ENCODE results near the gene NABP1. TPM values are rescaled to one million over a fixed set of nuclear protein-coding genes. Genes with fewer than 3 reads are reported as not detected.
A peak's percentile ranks its signal among the peaks of the same experiment; 100 is the strongest.

Gene NABP1, protein sequence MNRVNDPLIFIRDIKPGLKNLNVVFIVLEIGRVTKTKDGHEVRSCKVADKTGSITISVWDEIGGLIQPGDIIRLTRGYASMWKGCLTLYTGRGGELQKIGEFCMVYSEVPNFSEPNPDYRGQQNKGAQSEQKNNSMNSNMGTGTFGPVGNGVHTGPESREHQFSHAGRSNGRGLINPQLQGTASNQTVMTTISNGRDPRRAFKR
- polyA plus RNA-seq (2013, experiment 1 of 2) = 0.91 TPM
- polyA plus RNA-seq (2013, experiment 2 of 2) = 1.2 TPM

DNA sequence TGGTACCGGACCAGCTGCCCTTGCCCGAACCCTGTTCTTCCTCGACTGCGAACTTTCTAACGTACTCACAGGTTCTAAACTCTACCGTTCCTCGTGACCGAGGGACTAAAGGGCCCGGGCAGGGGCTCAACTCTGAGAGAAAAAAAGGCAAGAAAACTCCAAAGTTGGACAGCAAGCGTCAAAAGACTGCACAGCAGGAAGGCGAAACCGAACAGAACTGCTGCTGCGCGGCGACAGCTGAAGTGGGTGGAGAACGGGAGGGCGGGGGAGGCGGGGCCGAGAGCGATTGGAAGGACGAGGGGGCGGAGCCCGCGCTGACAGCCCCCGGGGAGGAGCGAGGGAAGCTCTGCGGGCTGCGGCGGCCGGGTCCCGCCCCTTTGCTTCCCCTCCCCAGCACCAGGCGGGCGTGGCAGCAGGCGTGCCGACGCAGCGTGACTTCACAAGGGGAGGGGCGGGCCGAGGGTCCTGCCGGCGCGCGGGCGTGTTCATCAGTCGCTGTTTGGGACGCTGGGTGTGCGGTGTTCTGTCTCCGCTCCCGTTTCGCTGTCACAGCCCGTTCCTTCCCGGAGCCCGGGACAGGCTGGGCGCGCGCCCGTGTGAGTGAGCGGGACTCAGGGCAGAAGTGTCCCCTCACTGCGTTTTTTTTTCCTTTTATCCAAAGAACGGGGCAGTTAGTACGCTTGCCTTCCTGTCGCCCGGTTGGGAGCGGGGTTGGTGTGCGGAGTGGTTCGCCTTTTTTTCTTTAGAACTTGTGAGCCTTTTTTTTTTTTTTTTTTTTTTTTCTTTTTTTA is at the start of gene NABP1:
NABP1 (plus strand) TSS at position 491 of the 791 bp plus-strand sequence. CDS start 479 bp downstream, outside the sequence.
- H2AFZ ChIP-seq (ENCODE audit: low read length) = peak within 1 kb of the TSS; percentile 93
- H2BK5ac ChIP-seq (ENCODE audit: low read length) = no peak within 1 kb of the TSS
- WGBS, 2 donors (ENCODE audit: extremely low coverage in 2 of 2, insufficient read length in 2 of 2, insufficient replicate concordance in 1 of 2) = no CpG with 5 or more reads among the region's 66 CpGs
- H3K4me2 ChIP-seq (ENCODE audit: insufficient read depth, low read length, poor library complexity, severe bottlenecking) = peak within 1 kb of the TSS; percentile 93
- H3K4me1 ChIP-seq (ENCODE audit: control insufficient read depth in 2 of 2, insufficient read depth in 1 of 2, low read depth in 1 of 2, low read length in 2 of 2) = peaks cover 0 to 2% of the 10 kb centered on the region in 2 donors
- H4K8ac ChIP-seq (ENCODE audit: low read depth, low read length) = no peak within 1 kb of the TSS
- no peak within 1 kb of the TSS for H3K4ac ChIP-seq (ENCODE audit: low read length)
- H3K9ac ChIP-seq (ENCODE audit: low read depth, low read length, poor library complexity) = peak within 1 kb of the TSS; percentile 56
- no peaks in the 10 kb centered on the region for H3K9me3 ChIP-seq (replicated peaks in 1 of 2; ENCODE audit: control insufficient read depth in 2 of 2, insufficient read depth in 1 of 2, low read depth in 1 of 2, low read length in 2 of 2)
- peak; percentile 93 for DNase-seq (ENCODE audit: low spot score)
- H3K79me1 ChIP-seq (ENCODE audit: low read depth, low read length) = no peaks in the 10 kb centered on the region
- H3K36me3 ChIP-seq (replicated peaks in 1 of 2; ENCODE audit: control insufficient read depth in 2 of 2, insufficient read depth in 2 of 2, low read length in 2 of 2) = no peaks in the 10 kb centered on the region
- H3K27me3 ChIP-seq (ENCODE audit: control insufficient read depth in 3 of 3, insufficient read depth in 3 of 3, low read depth in 1 of 3, low read length in 3 of 3) = peaks cover 0 to 4% (median 2%) of the 10 kb centered on the region in 3 experiments
- H3K4me3 ChIP-seq (ENCODE audit: low read length in 2 of 2) = peak within 1 kb of the TSS; percentile 81 to 86
- H3K23ac ChIP-seq (ENCODE audit: low read depth, low read length, poor library complexity) = peak within 1 kb of the TSS; percentile 66
- no peak within 1 kb of the TSS for H2AK5ac ChIP-seq (ENCODE audit: low read depth, low read length)
- H3K27ac ChIP-seq (replicated peaks; ENCODE audit: low read length) = peak within 1 kb of the TSS; percentile 64
- H3K14ac ChIP-seq (ENCODE audit: low read length) = no peak within 1 kb of the TSS
- H2BK15ac ChIP-seq (ENCODE audit: low read length) = no peak within 1 kb of the TSS
- H2BK120ac ChIP-seq (ENCODE audit: low read depth, low read length) = no peak within 1 kb of the TSS
- no peak within 1 kb of the TSS for H4K91ac ChIP-seq (ENCODE audit: low read depth, low read length, poor library complexity)
- H2BK12ac ChIP-seq (ENCODE audit: low read length) = no peak within 1 kb of the TSS
- peak within 1 kb of the TSS; percentile 64 for H3K18ac ChIP-seq (ENCODE audit: low read length)

DNA sequence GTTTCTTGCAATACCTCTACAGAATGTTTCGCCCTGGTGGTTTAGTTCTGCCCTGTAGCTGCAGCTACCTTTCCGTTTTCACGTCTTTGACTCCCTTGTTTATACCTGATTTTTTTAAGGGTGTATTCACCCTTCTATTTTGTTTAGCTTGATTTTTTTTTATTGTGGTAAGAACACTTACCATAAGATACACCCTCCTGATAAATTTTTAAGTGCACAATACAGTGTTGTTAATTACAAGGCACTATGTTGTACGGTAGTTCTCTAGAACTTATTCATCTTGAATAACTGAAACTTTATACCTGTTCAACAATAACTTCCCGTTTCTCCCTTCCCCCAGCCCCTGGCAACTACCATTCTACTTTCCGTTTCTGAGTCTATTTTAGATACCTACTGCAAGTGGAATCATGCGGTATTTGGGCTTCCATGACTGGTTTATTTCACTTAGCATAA is 48.9 kb upstream of the NABP1 start:
- Histone ChIP-seq H3K27me3 (ENCODE audit: control insufficient read depth in 3 of 3, insufficient read depth in 3 of 3, low read depth in 1 of 3, low read length in 3 of 3) (peaks cover 0 to 2% (median 0%) of the 10 kb centered on the region in 3 experiments), H3K9ac (ENCODE audit: low read depth, low read length, poor library complexity) (no peak overlapping the region), H3K27ac (replicated peaks; ENCODE audit: low read length) (no peak overlapping the region), H3K4me2 (ENCODE audit: insufficient read depth, low read length, poor library complexity, severe bottlenecking) (no peak overlapping the region), H2AFZ (ENCODE audit: low read length) (no peak overlapping the region), H2BK15ac (ENCODE audit: low read length) (no peak overlapping the region), H2BK12ac (ENCODE audit: low read length) (no peak overlapping the region), H3K4ac (ENCODE audit: low read length) (no peak overlapping the region), H3K4me1 (ENCODE audit: control insufficient read depth in 2 of 2, insufficient read depth in 1 of 2, low read depth in 1 of 2, low read length in 2 of 2) (peaks cover 0 to 2% of the 10 kb centered on the region in 2 donors), H3K14ac (ENCODE audit: low read length) (no peak overlapping the region), H3K18ac (ENCODE audit: low read length) (no peak overlapping the region), H4K91ac (ENCODE audit: low read depth, low read length, poor library complexity) (no peak overlapping the region), H2AK5ac (ENCODE audit: low read depth, low read length) (no peak overlapping the region), H3K9me3 (replicated peaks in 1 of 2; ENCODE audit: control insufficient read depth in 2 of 2, insufficient read depth in 1 of 2, low read depth in 1 of 2, low read length in 2 of 2) (no peaks in the 10 kb centered on the region), H3K79me1 (ENCODE audit: low read depth, low read length) (no peaks in the 10 kb centered on the region), H4K8ac (ENCODE audit: low read depth, low read length) (no peak overlapping the region), H3K4me3 (ENCODE audit: low read length in 2 of 2) (no peak overlapping the region), H3K23ac (ENCODE audit: low read depth, low read length, poor library complexity) (no peak overlapping the region), H2BK5ac (ENCODE audit: low read length) (no peak overlapping the region), H2BK120ac (ENCODE audit: low read depth, low read length) (no peak overlapping the region), H3K36me3 (replicated peaks in 1 of 2; ENCODE audit: control insufficient read depth in 2 of 2, insufficient read depth in 2 of 2, low read length in 2 of 2) (no peaks in the 10 kb centered on the region)
- no CpG with 5 or more reads among the region's 7 CpGs for WGBS, 2 donors (ENCODE audit: extremely low coverage in 2 of 2, insufficient read length in 2 of 2, insufficient replicate concordance in 1 of 2)
- no peak for DNase-seq (ENCODE audit: low spot score)

DNA sequence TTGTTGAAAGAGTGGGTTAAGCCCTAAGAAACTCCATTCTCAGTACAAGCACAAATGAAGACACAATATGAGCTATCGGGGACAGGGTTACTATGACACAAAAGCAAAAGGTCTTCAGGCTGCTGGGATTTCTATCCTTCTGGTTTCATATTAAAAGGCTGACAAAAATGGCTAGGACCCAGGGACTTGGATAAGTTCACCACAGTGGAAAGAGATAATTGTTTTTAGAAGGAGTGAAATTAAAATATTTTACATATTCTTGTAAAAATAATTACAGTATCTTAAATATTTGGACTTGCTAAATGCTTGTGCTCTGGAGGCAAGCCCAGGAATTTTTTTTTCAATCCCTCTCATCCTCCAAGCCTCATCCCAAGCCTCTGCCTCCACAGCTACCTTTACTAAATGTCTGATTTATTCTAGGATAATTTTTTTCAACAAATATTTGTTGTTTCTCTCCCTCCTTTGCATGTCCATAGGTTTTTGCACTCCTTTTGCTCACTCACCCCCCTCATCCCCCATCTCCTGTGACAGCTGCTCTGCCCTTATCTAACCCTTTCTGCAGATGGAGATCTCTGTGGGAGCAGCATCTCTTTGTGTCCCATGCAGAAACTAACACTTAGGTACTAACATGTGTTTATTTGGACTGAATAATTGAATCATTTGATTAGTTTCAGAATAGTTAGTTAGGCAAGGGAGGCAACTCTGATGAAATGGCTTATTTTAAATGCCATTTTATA is 47.8 kb upstream of the NABP1 start:
- Histone ChIP-seq H3K4me2 (ENCODE audit: insufficient read depth, low read length, poor library complexity, severe bottlenecking) (no peak overlapping the region), H2AK5ac (ENCODE audit: low read depth, low read length) (no peak overlapping the region)
- no CpG with 5 or more reads among the region's 1 CpG for WGBS, 2 donors (ENCODE audit: extremely low coverage in 2 of 2, insufficient read length in 2 of 2, insufficient replicate concordance in 1 of 2)

More for the DNA sequence above, 47.8 kb upstream of the NABP1 start:
- H2BK120ac ChIP-seq (ENCODE audit: low read depth, low read length) = no peak overlapping the region
- H2BK5ac ChIP-seq (ENCODE audit: low read length) = no peak overlapping the region
- no peak overlapping the region for H3K4ac ChIP-seq (ENCODE audit: low read length)
- peaks cover 0 to 2% (median 0%) of the 10 kb centered on the region in 3 experiments for H3K27me3 ChIP-seq (ENCODE audit: control insufficient read depth in 3 of 3, insufficient read depth in 3 of 3, low read depth in 1 of 3, low read length in 3 of 3)
- no peak overlapping the region for H3K4me3 ChIP-seq (ENCODE audit: low read length in 2 of 2)
- H3K36me3 ChIP-seq (replicated peaks in 1 of 2; ENCODE audit: control insufficient read depth in 2 of 2, insufficient read depth in 2 of 2, low read length in 2 of 2) = no peaks in the 10 kb centered on the region
- H2BK12ac ChIP-seq (ENCODE audit: low read length) = no peak overlapping the region
- H2AFZ ChIP-seq (ENCODE audit: low read length) = no peak overlapping the region
- H3K9me3 ChIP-seq (replicated peaks in 1 of 2; ENCODE audit: control insufficient read depth in 2 of 2, insufficient read depth in 1 of 2, low read depth in 1 of 2, low read length in 2 of 2) = no peaks in the 10 kb centered on the region
- H2BK15ac ChIP-seq (ENCODE audit: low read length) = no peak overlapping the region
- no peaks in the 10 kb centered on the region for H3K79me1 ChIP-seq (ENCODE audit: low read depth, low read length)
- H3K4me1 ChIP-seq (ENCODE audit: control insufficient read depth in 2 of 2, insufficient read depth in 1 of 2, low read depth in 1 of 2, low read length in 2 of 2) = peaks cover 0 to 2% of the 10 kb centered on the region in 2 donors
- no peak overlapping the region for H4K91ac ChIP-seq (ENCODE audit: low read depth, low read length, poor library complexity)
- H4K8ac ChIP-seq (ENCODE audit: low read depth, low read length) = no peak overlapping the region
- H3K27ac ChIP-seq (replicated peaks; ENCODE audit: low read length) = no peak overlapping the region
- H3K18ac ChIP-seq (ENCODE audit: low read length) = no peak overlapping the region
- H3K14ac ChIP-seq (ENCODE audit: low read length) = no peak overlapping the region
- DNase-seq (ENCODE audit: low spot score) = no peak
- H3K23ac ChIP-seq (ENCODE audit: low read depth, low read length, poor library complexity) = no peak overlapping the region
- no peak overlapping the region for H3K9ac ChIP-seq (ENCODE audit: low read depth, low read length, poor library complexity)

All from neuronal stem cell (in vitro differentiated cells).